GM12875 (cell line): Measurements from ENCODE around the gene HAUS5.

Source experiments
- H3K4me3 ChIP-seq: one replicate; pipeline ENCODE4 v1.5.1; 2011; ENCODE audit warnings: low read depth, low read length, control low read depth
- CTCF ChIP-seq: IDR thresholded peaks from 2 replicates; pipeline ENCODE4 v1.5.1; 2011; ENCODE audit warnings: low read depth, mild to moderate bottlenecking, control low read depth, inconsistent platforms, low read length, moderate library complexity, borderline replicate concordance; ENCODE audit not compliant: insufficient read depth

HAUS5 gene

DNA sequence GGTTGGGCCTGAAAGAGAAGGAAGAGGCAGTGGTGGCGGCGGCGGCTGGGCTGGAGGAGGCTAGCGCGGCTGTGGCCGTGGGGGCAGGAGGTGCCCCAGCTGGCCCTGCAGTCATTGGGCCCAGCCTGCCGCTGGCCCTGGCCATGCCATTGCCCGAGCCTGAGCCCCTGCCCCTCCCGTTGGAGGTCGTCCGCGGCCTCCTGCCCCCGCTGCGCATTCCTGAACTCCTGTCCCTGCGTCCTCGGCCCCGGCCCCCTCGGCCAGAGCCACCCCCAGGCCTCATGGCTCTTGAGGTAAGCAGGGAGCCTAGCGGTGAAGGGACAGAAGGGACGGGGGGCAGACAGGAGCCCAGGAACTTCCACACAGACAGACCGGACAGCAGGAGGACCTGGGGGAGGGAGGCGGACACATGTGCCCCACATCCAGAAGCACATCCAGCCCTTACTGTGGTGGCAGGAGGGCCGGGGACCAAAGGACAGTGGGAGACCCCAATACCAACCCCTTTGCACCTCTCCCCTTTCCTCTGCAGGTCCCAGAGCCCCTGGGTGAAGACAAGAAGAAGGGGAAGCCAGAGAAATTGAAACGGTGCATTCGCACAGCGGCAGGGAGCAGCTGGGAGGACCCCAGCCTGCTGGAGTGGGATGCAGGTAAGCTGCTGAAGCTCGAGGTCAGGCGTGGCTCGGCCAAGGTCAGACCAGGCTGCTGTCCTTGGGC is 21.3 kb downstream of the HAUS5 start:
- H3K4me3 ChIP-seq: no peak overlapping the region
- TF ChIP-seq CTCF: no peak

GRCh38 chr19:35636651-35637050 is 24.1 kb downstream of the HAUS5 start:
- no peak for TF ChIP-seq CTCF
- no peak overlapping the region for H3K4me3 ChIP-seq

DNA sequence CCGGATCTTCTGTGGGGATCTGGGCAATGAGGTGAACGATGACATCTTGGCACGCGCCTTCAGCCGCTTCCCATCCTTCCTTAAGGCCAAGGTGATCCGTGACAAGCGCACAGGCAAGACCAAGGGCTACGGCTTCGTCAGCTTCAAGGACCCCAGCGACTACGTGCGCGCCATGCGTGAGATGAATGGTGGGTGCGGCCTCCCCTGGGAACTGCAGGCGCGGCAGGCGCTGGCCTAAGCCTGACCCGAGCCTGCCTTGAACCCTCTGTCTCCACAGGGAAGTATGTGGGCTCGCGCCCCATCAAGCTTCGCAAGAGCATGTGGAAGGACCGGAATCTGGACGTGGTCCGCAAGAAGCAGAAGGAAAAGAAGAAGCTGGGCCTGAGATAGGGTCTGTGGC is 24.6 kb downstream of the HAUS5 start:
- H3K4me3 ChIP-seq: no peak overlapping the region
- TF ChIP-seq CTCF: no peak

DNA sequence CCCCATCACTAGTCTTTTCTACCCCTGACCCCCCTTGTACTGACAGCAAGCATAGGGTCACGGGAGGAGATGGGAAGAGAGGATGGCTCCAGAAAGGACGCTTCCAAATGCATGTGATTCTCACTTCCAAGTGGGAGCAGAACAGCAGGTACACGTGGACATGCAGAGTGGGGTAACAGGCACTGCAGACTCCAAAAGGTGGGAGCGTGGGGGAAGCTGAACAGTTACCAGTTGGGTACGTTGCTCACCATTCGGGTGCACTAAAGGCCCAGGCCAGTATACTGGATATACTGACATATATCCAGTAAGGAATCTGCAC is 26.7 kb downstream of the HAUS5 start:
- TF ChIP-seq CTCF: no peak
- no peak overlapping the region for H3K4me3 ChIP-seq

- no peak for TF ChIP-seq CTCF
- H3K4me3 ChIP-seq: no peak overlapping the region
Measured at GRCh38 chr19:35639863-35640262, 27.3 kb downstream of the HAUS5 start.

DNA sequence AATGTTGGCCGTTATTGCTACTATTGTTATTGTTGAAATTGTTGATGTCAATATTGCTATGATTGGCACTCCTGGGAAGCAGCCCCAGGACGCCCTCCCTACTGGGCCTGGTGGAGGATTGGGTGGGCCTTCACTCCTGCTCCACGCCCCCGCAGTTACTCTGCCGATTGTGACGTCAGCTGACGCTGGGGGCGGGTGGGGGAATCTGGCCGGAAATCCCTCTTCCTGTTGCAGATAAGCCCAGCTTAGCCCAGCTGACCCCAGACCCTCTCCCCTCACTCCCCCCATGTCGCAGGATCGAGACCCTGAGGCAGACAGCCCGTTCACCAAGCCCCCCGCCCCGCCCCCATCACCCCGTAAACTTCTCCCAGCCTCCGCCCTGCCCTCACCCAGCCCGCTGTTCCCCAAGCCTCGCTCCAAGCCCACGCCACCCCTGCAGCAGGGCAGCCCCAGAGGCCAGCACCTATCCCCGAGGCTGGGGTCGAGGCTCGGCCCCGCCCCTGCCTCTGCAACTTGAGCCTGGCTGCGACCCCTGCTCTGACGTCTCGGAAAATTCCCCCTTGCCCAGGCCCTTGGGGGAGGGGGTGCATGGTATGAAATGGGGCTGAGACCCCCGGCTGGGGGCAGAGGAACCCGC is 29.1 kb downstream of the HAUS5 start, which contains the start of gene ETV2:
Gene ETV2, plus strand, starts transcription at position 231 of the 637 bp plus-strand sequence. CDS start 716 bp downstream, outside the sequence.
- no peak within 1 kb of the TSS for H3K4me3 ChIP-seq
- no peak for TF ChIP-seq CTCF

- no peak overlapping the region for H3K4me3 ChIP-seq
- TF ChIP-seq CTCF: no peak
Measured at GRCh38 chr19:35642312-35642711, 29.8 kb downstream of the HAUS5 start.
